PC-3 (cell line): Measurements from ENCODE around the gene GNB1. TPM values are rescaled to one million over a fixed set of nuclear protein-coding genes. Genes with fewer than 3 reads are reported as not detected.

Source experiments
- ATAC-seq: fragments of 200-7000 bp; cut with Tn5 transposase; 2 replicates; pipeline ENCODE4 v1.9.1; 2020; ENCODE audit warnings: mild to moderate bottlenecking, moderate library complexity
- BruUV-seq: library from RNA; stranded (reverse); fragments of 400-500 nt; replicated peaks from 2 replicates; lab custom pipeline; 2021; lab: Mats Ljungman, UMichigan
- CTCF ChIA-PET: fragments of 300-600 bp; sonication (Branson Sonifier 250); formaldehyde crosslinking; loops from one replicate; lab custom pipeline; 2022; ENCODE audit warnings: antibody characterized with exemption; lab: Charles Lee
- POLR2A ChIA-PET: fragments of 300-600 bp; sonication (Branson Sonifier 250); formaldehyde crosslinking; loops from one replicate; lab custom pipeline; 2022; ENCODE audit warnings: antibody characterized with exemption; ENCODE audit not compliant: unreplicated experiment; lab: Charles Lee
- DNase-seq: peaks from one replicate; pipeline ENCODE4 v3.0.0-alpha.2; 2015
- H2AFZ ChIP-seq: fragments of 300-600 bp; sonication (generic); 2 replicates; pipeline ENCODE4 v1.6.0; 2016; ENCODE audit warnings: antibody characterized with exemption, low read length
- H3F3A ChIP-seq: fragments of 300-600 bp; sonication (generic); one replicate; pipeline ENCODE4 v1.6.0; 2017; ENCODE audit warnings: antibody characterized with exemption, low read length, control low read depth, mild to moderate bottlenecking; ENCODE audit not compliant: unreplicated experiment
- H3K27ac ChIP-seq: fragments of 300-600 bp; sonication (generic); 2 replicates; pipeline ENCODE4 v1.5.1; 2016; ENCODE audit warnings: mild to moderate bottlenecking, low read length
- H3K27me3 ChIP-seq: fragments of 300-600 bp; sonication (generic); 2 replicates; pipeline ENCODE4 v1.6.1; 2016; ENCODE audit warnings: low read length, mixed read lengths
- H3K36me3 ChIP-seq: fragments of 300-600 bp; sonication (generic); 2 replicates; pipeline ENCODE4 v1.6.1; 2016; ENCODE audit warnings: low read depth, mixed run types, low read length, mixed read lengths
- H3K4me1 ChIP-seq: fragments of 300-600 bp; sonication (generic); 2 replicates; pipeline ENCODE4 v1.5.1; 2016; ENCODE audit warnings: low read length; ENCODE audit not compliant: insufficient read depth
- H3K4me2 ChIP-seq: fragments of 300-600 bp; sonication (generic); 2 replicates; pipeline ENCODE4 v1.6.0; 2016; ENCODE audit warnings: low read length
- H3K4me3 ChIP-seq: fragments of 300-600 bp; sonication (generic); 2 replicates; pipeline ENCODE4 v1.5.1; 2016; ENCODE audit warnings: mild to moderate bottlenecking, low read length, mixed read lengths
- H3K79me2 ChIP-seq: fragments of 300-600 bp; sonication (generic); 2 replicates; pipeline ENCODE4 v1.6.1; 2017; ENCODE audit warnings: low read length, mixed read lengths
- H3K9ac ChIP-seq: fragments of 300-600 bp; sonication (generic); 2 replicates; pipeline ENCODE4 v1.6.0; 2016; ENCODE audit warnings: mild to moderate bottlenecking, low read length
- H3K9me2 ChIP-seq: fragments of 300-600 bp; sonication (generic); replicated peaks from 2 replicates; pipeline ENCODE4 v1.6.1; 2016; ENCODE audit warnings: mixed run types, low read length, mixed read lengths
- H3K9me3 ChIP-seq: fragments of 300-600 bp; sonication (generic); 2 replicates; pipeline ENCODE4 v1.6.1; 2016; ENCODE audit warnings: low read length, mixed read lengths
- H4K20me1 ChIP-seq: fragments of 300-600 bp; sonication (generic); 2 replicates; pipeline ENCODE4 v1.6.1; 2016; ENCODE audit warnings: low read length, mixed read lengths
- CTCF ChIP-seq: fragments of 300-600 bp; sonication (generic); conservative IDR thresholded peaks from 2 replicates; pipeline ENCODE4 v1.5.1; 2017; ENCODE audit warnings: antibody characterized with exemption, low read depth, mild to moderate bottlenecking, low read length
- EZH2 ChIP-seq: fragments of 300-600 bp; sonication (generic); IDR thresholded peaks from one replicate; pipeline ENCODE4 v1.6.1; 2017; ENCODE audit warnings: antibody characterized with exemption, mild to moderate bottlenecking, low read length; ENCODE audit not compliant: unreplicated experiment
- EZH2phosphoT487 ChIP-seq: fragments of 300-600 bp; sonication (generic); IDR thresholded peaks from 2 replicates; pipeline ENCODE4 v1.6.1; 2018; ENCODE audit warnings: mild to moderate bottlenecking, antibody characterized with exemption, low read length, borderline replicate concordance
- intact Hi-C: fragments of 100-400 bp; cut with micrococcal nuclease; formaldehyde crosslinking; loops from 2 replicates; pipeline ENCODE4 v1.9.0; 2023
- total RNA-seq: library from RNA; depleted of rRNA; stranded (reverse); fragments of >200 nt; gene quantifications from 2 replicates; pipeline ENCODE4 v1.2.3, GENCODE V29; 2014

Gene GNB1
- total RNA-seq, 1 experiment from 2014 or later = 125 TPM

GRCh38 chr1:1768249-1768992, 122.5 kb downstream of the GNB1 start:
- no peak for TF ChIP-seq EZH2
- TF ChIP-seq EZH2phosphoT487 = no peak
- TF ChIP-seq CTCF = no peak
- Histone ChIP-seq H3K9ac (no peak overlapping the region), H3K27me3 (no peaks in the 10 kb centered on the region), H3K79me2 (peaks cover 96% of the 10 kb centered on the region), H3K4me3 (no peak overlapping the region), H3K9me3 (peaks cover 6% of the 10 kb centered on the region), H4K20me1 (no peaks in the 10 kb centered on the region), H2AFZ (no peak overlapping the region), H3K27ac (no peak overlapping the region), H3K4me2 (no peak overlapping the region), H3F3A (no peaks in the 10 kb centered on the region), H3K36me3 (peaks cover 42% of the 10 kb centered on the region), H3K9me2 (no peaks in the 10 kb centered on the region), H3K4me1 (peaks cover 10% of the 10 kb centered on the region)
- POLR2A ChIA-PET = no interaction called here
- DNase-seq (no peak), ATAC-seq (no peak)
- CTCF ChIA-PET = no interaction called here
- no TSS peak for BruUV-seq
- intact Hi-C loops = no loop called here

- H3K36me3 ChIP-seq = peaks cover 39% of the 10 kb centered on the region
- no peaks in the 10 kb centered on the region for H3K9me2 ChIP-seq
- intact Hi-C loops = no loop called here
- H3K79me2 ChIP-seq = peaks cover 90% of the 10 kb centered on the region
- no peaks in the 10 kb centered on the region for H3F3A ChIP-seq
- H3K4me2 ChIP-seq = no peak overlapping the region
- ChIA-PET CTCF (no interaction called here), POLR2A (no interaction called here)
- H3K27me3 ChIP-seq = no peaks in the 10 kb centered on the region
- peaks cover 11% of the 10 kb centered on the region for H4K20me1 ChIP-seq
- H2AFZ ChIP-seq = no peak overlapping the region
- peaks cover 22% of the 10 kb centered on the region for H3K4me1 ChIP-seq
- H3K9me3 ChIP-seq = no peaks in the 10 kb centered on the region
- ATAC-seq (no peak), DNase-seq (peak; percentile 1)
- no TSS peak for BruUV-seq
- H3K4me3 ChIP-seq = no peak overlapping the region
- no peak overlapping the region for H3K9ac ChIP-seq
- H3K27ac ChIP-seq = no peak overlapping the region
- no peak for TF ChIP-seq EZH2
- TF ChIP-seq CTCF = no peak
- no peak for TF ChIP-seq EZH2phosphoT487
These were observed 125.9 kb downstream of the GNB1 start for GRCh38 chr1:1764876-1765470.
